Adipocyte (in vitro differentiated cells): Measurements from ENCODE around the gene ZNF112.
"Not testable (repeated sequence)": the region's sequence is repeated elsewhere in the genome, so short reads cannot be mapped to it uniquely, and the experiment has no call there.

Experiments
- DNase-seq: peaks from one replicate; pipeline ENCODE4 v3.0.0-alpha.2; 2015; ENCODE audit warnings: low read depth
- H3K27me3 ChIP-seq: replicated peaks from 2 replicates; pipeline ENCODE4 v1.7.0; 2013; ENCODE audit warnings: mild to moderate bottlenecking, low read length, moderate library complexity; ENCODE audit not compliant: control insufficient read depth, insufficient read depth
- H3K36me3 ChIP-seq: 2 replicates; pipeline ENCODE4 v1.7.0; 2013; ENCODE audit warnings: low read length, mild to moderate bottlenecking, moderate library complexity; ENCODE audit not compliant: control insufficient read depth, insufficient read depth, severe bottlenecking
- H3K4me1 ChIP-seq: 2 replicates; pipeline ENCODE4 v1.7.0; 2013; ENCODE audit warnings: mild to moderate bottlenecking, low read length, moderate library complexity; ENCODE audit not compliant: control insufficient read depth, insufficient read depth
- H3K4me3 ChIP-seq: 2 replicates; pipeline ENCODE4 v1.7.0; 2013; ENCODE audit warnings: mild to moderate bottlenecking, low read length, moderate library complexity
- H3K9ac ChIP-seq: 2 replicates; pipeline ENCODE4 v1.7.0; 2013; ENCODE audit warnings: mild to moderate bottlenecking, low read length, moderate library complexity
- H3K9me3 ChIP-seq: 2 replicates; pipeline ENCODE4 v1.7.0; 2013; ENCODE audit warnings: mild to moderate bottlenecking, low read length, moderate library complexity; ENCODE audit not compliant: control insufficient read depth

Gene ZNF112

GRCh38 chr19:44356383-44357111, at the start of gene ZNF112:
ZNF112 (minus strand) TSS chr19:44356680; CDS start chr19:44340539, 16,141 bp downstream.
- peak within 1 kb of the TSS; percentile 89 for H3K9ac ChIP-seq
- H3K4me3 ChIP-seq: peak within 1 kb of the TSS; percentile 86
- peak; percentile 95 for DNase-seq
- no peaks in the 10 kb centered on the region for H3K27me3 ChIP-seq
- peaks cover 6% of the 10 kb centered on the region for H3K9me3 ChIP-seq
- H3K36me3 ChIP-seq: no peaks in the 10 kb centered on the region
- H3K4me1 ChIP-seq: peaks cover 5% of the 10 kb centered on the region

GRCh38 chr19:44401139-44402115, 44.9 kb upstream of the ZNF112 start, which contains the start of gene ZNF285:
ZNF285 (minus strand) TSS chr19:44401608; CDS start chr19:44397213, 4,395 bp downstream.
- Histone ChIP-seq H3K9me3 (no peaks in the 10 kb centered on the region), H3K4me1 (no peaks in the 10 kb centered on the region), H3K9ac (peak within 1 kb of the TSS; percentile 81), H3K4me3 (peak within 1 kb of the TSS; percentile 85), H3K36me3 (no peaks in the 10 kb centered on the region), H3K27me3 (no peaks in the 10 kb centered on the region)
- DNase-seq: peak; percentile 99

GRCh38 chr19:44389268-44389667, 32.8 kb upstream of the ZNF112 start:
- H3K27me3 ChIP-seq, H3K9me3 ChIP-seq, H3K4me1 ChIP-seq, H3K4me3 ChIP-seq, H3K36me3 ChIP-seq, H3K9ac ChIP-seq: not testable (repeated sequence)
- peak; percentile 4 for DNase-seq

- no peak for DNase-seq
- Histone ChIP-seq H3K9ac (no peak overlapping the region), H3K36me3 (no peaks in the 10 kb centered on the region), H3K4me3 (no peak overlapping the region), H3K4me1 (no peaks in the 10 kb centered on the region), H3K9me3 (peaks cover 6% of the 10 kb centered on the region), H3K27me3 (no peaks in the 10 kb centered on the region)
Measured at GRCh38 chr19:44374789-44375188, 18.3 kb upstream of the ZNF112 start.

GRCh38 chr19:44371815-44372480, 15.5 kb upstream of the ZNF112 start:
- Histone ChIP-seq H3K27me3 (no peaks in the 10 kb centered on the region), H3K36me3 (no peaks in the 10 kb centered on the region), H3K9ac (no peak overlapping the region), H3K4me3 (no peak overlapping the region), H3K4me1 (no peaks in the 10 kb centered on the region), H3K9me3 (peaks cover 9% of the 10 kb centered on the region)
- no peak for DNase-seq

GRCh38 chr19:44367024-44367423, 10.5 kb upstream of the ZNF112 start:
- Histone ChIP-seq H3K9ac (no peak overlapping the region), H3K4me3 (no peak overlapping the region), H3K4me1 (no peaks in the 10 kb centered on the region), H3K27me3 (no peaks in the 10 kb centered on the region), H3K9me3 (peaks cover 6% of the 10 kb centered on the region), H3K36me3 (no peaks in the 10 kb centered on the region)
- DNase-seq: no peak

GRCh38 chr19:44346556-44346955, 9.9 kb downstream of the ZNF112 start:
- Histone ChIP-seq H3K4me3 (no peak overlapping the region), H3K36me3 (peaks cover 20% of the 10 kb centered on the region), H3K27me3 (no peaks in the 10 kb centered on the region), H3K9me3 (peaks cover 17% of the 10 kb centered on the region), H3K4me1 (no peaks in the 10 kb centered on the region), H3K9ac (no peak overlapping the region)
- DNase-seq: no peak

- no peak overlapping the region for H3K4me3 ChIP-seq
- peaks cover 20% of the 10 kb centered on the region for H3K36me3 ChIP-seq
- no peaks in the 10 kb centered on the region for H3K4me1 ChIP-seq
- no peaks in the 10 kb centered on the region for H3K27me3 ChIP-seq
- peaks cover 15% of the 10 kb centered on the region for H3K9me3 ChIP-seq
- DNase-seq: no peak
- H3K9ac ChIP-seq: no peak overlapping the region
Measured at GRCh38 chr19:44345959-44346358, 10.5 kb downstream of the ZNF112 start.

- H3K9me3 ChIP-seq: peaks cover 14% of the 10 kb centered on the region
- H3K27me3 ChIP-seq: no peaks in the 10 kb centered on the region
Measured at GRCh38 chr19:44344255-44344654, 12.2 kb downstream of the ZNF112 start.

GRCh38 chr19:44341794-44342193, 14.7 kb downstream of the ZNF112 start:
- no peak for DNase-seq
- Histone ChIP-seq H3K9me3 (no peaks in the 10 kb centered on the region), H3K9ac (no peak overlapping the region)

More at GRCh38 chr19:44344255-44344654, 12.2 kb downstream of the ZNF112 start:
- Histone ChIP-seq H3K36me3 (peaks cover 24% of the 10 kb centered on the region), H3K9ac (no peak overlapping the region), H3K4me3 (no peak overlapping the region), H3K4me1 (no peaks in the 10 kb centered on the region)
- DNase-seq: no peak

GRCh38 chr19:44334639-44335038, 21.8 kb downstream of the ZNF112 start:
- Histone ChIP-seq H3K36me3 (peaks cover 91% of the 10 kb centered on the region), H3K9me3 (peaks cover 50% of the 10 kb centered on the region)
- not testable (repeated sequence) for H3K4me3 ChIP-seq

More at GRCh38 chr19:44341794-44342193, 14.7 kb downstream of the ZNF112 start:
- no peak overlapping the region for H3K4me3 ChIP-seq
- no peaks in the 10 kb centered on the region for H3K27me3 ChIP-seq
- H3K4me1 ChIP-seq: no peaks in the 10 kb centered on the region
- H3K36me3 ChIP-seq: peaks cover 40% of the 10 kb centered on the region

More at GRCh38 chr19:44334639-44335038, 21.8 kb downstream of the ZNF112 start:
- not testable (repeated sequence) for H3K9ac ChIP-seq, DNase-seq, H3K27me3 ChIP-seq, H3K4me1 ChIP-seq
